ENCODE measurements around the gene PLIN1. TPM values are rescaled to one million over a fixed set of nuclear protein-coding genes. Genes with fewer than 3 reads are reported as not detected.

PLIN1 gene
- 0.22 TPM for polyA plus RNA-seq (2013, experiment 1 of 2)
- 0.25 TPM for polyA plus RNA-seq (2013, experiment 2 of 2)

- WGBS, 2 experiments (ENCODE audit: insufficient coverage in 2 of 2), result 95% methylated on average over 2 of the region's 2 CpGs; no CpG with 5 or more reads in 1 of the 2 experiments
- no peaks in the 10 kb centered on the region for H3K9me3 ChIP-seq (ENCODE audit: control insufficient read depth, low read length)
- H3K36me3 ChIP-seq (ENCODE audit: control insufficient read depth, insufficient read depth, low read length), result no peaks in the 10 kb centered on the region
- H3K4me3 ChIP-seq (ENCODE audit: extremely low read depth, insufficient read depth, low read length, poor library complexity, severe bottlenecking), result no peak within 1 kb of the TSS
- H3K4me1 ChIP-seq (ENCODE audit: control insufficient read depth, insufficient read depth, low read length, poor library complexity, severe bottlenecking), result no peaks in the 10 kb centered on the region
- no peak within 1 kb of the TSS for H3K27ac ChIP-seq (ENCODE audit: low read depth, low read length, severe bottlenecking)
Observed at GRCh38 chr15:89679212-89679611, at the start of gene PLIN1. Gene PLIN1 (minus strand): TSS chr15:89679367. CDS start chr15:89677489, 1,878 bp downstream.

- Histone ChIP-seq H3K27ac (ENCODE audit: low read depth, low read length, severe bottlenecking) (no peak overlapping the region), H3K4me1 (ENCODE audit: control insufficient read depth, insufficient read depth, low read length, poor library complexity, severe bottlenecking) (no peaks in the 10 kb centered on the region), H3K36me3 (ENCODE audit: control insufficient read depth, insufficient read depth, low read length) (no peaks in the 10 kb centered on the region), H3K4me3 (ENCODE audit: extremely low read depth, insufficient read depth, low read length, poor library complexity, severe bottlenecking) (no peak overlapping the region), H3K9me3 (ENCODE audit: control insufficient read depth, low read length) (peaks cover 9% of the 10 kb centered on the region)
- WGBS, 2 experiments (ENCODE audit: insufficient coverage in 2 of 2), result 69 to 94% methylated on average over 2 of the region's 2 CpGs
Observed at GRCh38 chr15:89728254-89728653, 49.1 kb upstream of the PLIN1 start.

GRCh38 chr15:89725064-89725463, 45.9 kb upstream of the PLIN1 start:
- Histone ChIP-seq H3K9me3 (ENCODE audit: control insufficient read depth, low read length) (peaks cover 9% of the 10 kb centered on the region), H3K4me3 (ENCODE audit: extremely low read depth, insufficient read depth, low read length, poor library complexity, severe bottlenecking) (no peak overlapping the region), H3K4me1 (ENCODE audit: control insufficient read depth, insufficient read depth, low read length, poor library complexity, severe bottlenecking) (no peaks in the 10 kb centered on the region), H3K36me3 (ENCODE audit: control insufficient read depth, insufficient read depth, low read length) (no peaks in the 10 kb centered on the region), H3K27ac (ENCODE audit: low read depth, low read length, severe bottlenecking) (no peak overlapping the region)
- WGBS, 2 experiments (ENCODE audit: insufficient coverage in 2 of 2), result 80 to 100% methylated on average over 1 of the region's 1 CpG

- H3K27ac ChIP-seq (ENCODE audit: low read depth, low read length, severe bottlenecking), result no peak overlapping the region
- no peaks in the 10 kb centered on the region for H3K36me3 ChIP-seq (ENCODE audit: control insufficient read depth, insufficient read depth, low read length)
- H3K9me3 ChIP-seq (ENCODE audit: control insufficient read depth, low read length), result peaks cover 9% of the 10 kb centered on the region
- H3K4me1 ChIP-seq (ENCODE audit: control insufficient read depth, insufficient read depth, low read length, poor library complexity, severe bottlenecking), result no peaks in the 10 kb centered on the region
- WGBS, 2 experiments (ENCODE audit: insufficient coverage in 2 of 2), result 100% methylated on average over 1 of the region's 1 CpG; no CpG with 5 or more reads in 1 of the 2 experiments
- no peak overlapping the region for H3K4me3 ChIP-seq (ENCODE audit: extremely low read depth, insufficient read depth, low read length, poor library complexity, severe bottlenecking)
Observed at GRCh38 chr15:89724621-89725020, 45.5 kb upstream of the PLIN1 start.

- no peaks in the 10 kb centered on the region for H3K36me3 ChIP-seq (ENCODE audit: control insufficient read depth, insufficient read depth, low read length)
- no peak overlapping the region for H3K4me3 ChIP-seq (ENCODE audit: extremely low read depth, insufficient read depth, low read length, poor library complexity, severe bottlenecking)
- WGBS, 2 experiments (ENCODE audit: insufficient coverage in 2 of 2), result 60% methylated on average over 1 of the region's 3 CpGs; no CpG with 5 or more reads in 1 of the 2 experiments
- H3K27ac ChIP-seq (ENCODE audit: low read depth, low read length, severe bottlenecking), result no peak overlapping the region
- peaks cover 9% of the 10 kb centered on the region for H3K9me3 ChIP-seq (ENCODE audit: control insufficient read depth, low read length)
- H3K4me1 ChIP-seq (ENCODE audit: control insufficient read depth, insufficient read depth, low read length, poor library complexity, severe bottlenecking), result no peaks in the 10 kb centered on the region
Observed at GRCh38 chr15:89723031-89723430, 43.9 kb upstream of the PLIN1 start.

GRCh38 chr15:89714775-89715174, 35.6 kb upstream of the PLIN1 start:
- H3K9me3 ChIP-seq (ENCODE audit: control insufficient read depth, low read length), result no peaks in the 10 kb centered on the region
- H3K4me1 ChIP-seq (ENCODE audit: control insufficient read depth, insufficient read depth, low read length, poor library complexity, severe bottlenecking), result no peaks in the 10 kb centered on the region
- H3K4me3 ChIP-seq (ENCODE audit: extremely low read depth, insufficient read depth, low read length, poor library complexity, severe bottlenecking), result no peak overlapping the region
- no CpG with 5 or more reads among the region's 2 CpGs for WGBS, 2 experiments (ENCODE audit: insufficient coverage in 2 of 2)
- no peak overlapping the region for H3K27ac ChIP-seq (ENCODE audit: low read depth, low read length, severe bottlenecking)
- H3K36me3 ChIP-seq (ENCODE audit: control insufficient read depth, insufficient read depth, low read length), result no peaks in the 10 kb centered on the region

- H3K27ac ChIP-seq (ENCODE audit: low read depth, low read length, severe bottlenecking), result no peak overlapping the region
- no peak overlapping the region for H3K4me3 ChIP-seq (ENCODE audit: extremely low read depth, insufficient read depth, low read length, poor library complexity, severe bottlenecking)
- no peaks in the 10 kb centered on the region for H3K9me3 ChIP-seq (ENCODE audit: control insufficient read depth, low read length)
- WGBS, 2 experiments (ENCODE audit: insufficient coverage in 2 of 2), result no CpG with 5 or more reads among the region's 1 CpG
- no peaks in the 10 kb centered on the region for H3K4me1 ChIP-seq (ENCODE audit: control insufficient read depth, insufficient read depth, low read length, poor library complexity, severe bottlenecking)
- no peaks in the 10 kb centered on the region for H3K36me3 ChIP-seq (ENCODE audit: control insufficient read depth, insufficient read depth, low read length)
Observed at GRCh38 chr15:89707577-89707976, 28.4 kb upstream of the PLIN1 start.

- no peaks in the 10 kb centered on the region for H3K4me1 ChIP-seq (ENCODE audit: control insufficient read depth, insufficient read depth, low read length, poor library complexity, severe bottlenecking)
- H3K4me3 ChIP-seq (ENCODE audit: extremely low read depth, insufficient read depth, low read length, poor library complexity, severe bottlenecking), result no peak overlapping the region
- no peaks in the 10 kb centered on the region for H3K9me3 ChIP-seq (ENCODE audit: control insufficient read depth, low read length)
- no peak overlapping the region for H3K27ac ChIP-seq (ENCODE audit: low read depth, low read length, severe bottlenecking)
- H3K36me3 ChIP-seq (ENCODE audit: control insufficient read depth, insufficient read depth, low read length), result no peaks in the 10 kb centered on the region
Observed at GRCh38 chr15:89704411-89704810, 25.2 kb upstream of the PLIN1 start.

- H3K27ac ChIP-seq (ENCODE audit: low read depth, low read length, severe bottlenecking), result no peak overlapping the region
- no peak overlapping the region for H3K4me3 ChIP-seq (ENCODE audit: extremely low read depth, insufficient read depth, low read length, poor library complexity, severe bottlenecking)
- H3K4me1 ChIP-seq (ENCODE audit: control insufficient read depth, insufficient read depth, low read length, poor library complexity, severe bottlenecking), result no peaks in the 10 kb centered on the region
- H3K36me3 ChIP-seq (ENCODE audit: control insufficient read depth, insufficient read depth, low read length), result no peaks in the 10 kb centered on the region
- WGBS, 2 experiments (ENCODE audit: insufficient coverage in 2 of 2), result 80% methylated on average over 1 of the region's 1 CpG; no CpG with 5 or more reads in 1 of the 2 experiments
- no peaks in the 10 kb centered on the region for H3K9me3 ChIP-seq (ENCODE audit: control insufficient read depth, low read length)
Observed at GRCh38 chr15:89695198-89695597, 16.0 kb upstream of the PLIN1 start.

GRCh38 chr15:89693696-89694095, 14.5 kb upstream of the PLIN1 start:
- Histone ChIP-seq H3K4me1 (ENCODE audit: control insufficient read depth, insufficient read depth, low read length, poor library complexity, severe bottlenecking) (no peaks in the 10 kb centered on the region), H3K27ac (ENCODE audit: low read depth, low read length, severe bottlenecking) (no peak overlapping the region), H3K9me3 (ENCODE audit: control insufficient read depth, low read length) (no peaks in the 10 kb centered on the region), H3K4me3 (ENCODE audit: extremely low read depth, insufficient read depth, low read length, poor library complexity, severe bottlenecking) (no peak overlapping the region), H3K36me3 (ENCODE audit: control insufficient read depth, insufficient read depth, low read length) (no peaks in the 10 kb centered on the region)
- no CpG with 5 or more reads among the region's 1 CpG for WGBS, 2 experiments (ENCODE audit: insufficient coverage in 2 of 2)

- WGBS, 2 experiments (ENCODE audit: insufficient coverage in 2 of 2), result no CpG with 5 or more reads among the region's 2 CpGs
- no peak overlapping the region for H3K4me3 ChIP-seq (ENCODE audit: extremely low read depth, insufficient read depth, low read length, poor library complexity, severe bottlenecking)
- H3K9me3 ChIP-seq (ENCODE audit: control insufficient read depth, low read length), result no peaks in the 10 kb centered on the region
- H3K4me1 ChIP-seq (ENCODE audit: control insufficient read depth, insufficient read depth, low read length, poor library complexity, severe bottlenecking), result no peaks in the 10 kb centered on the region
- no peaks in the 10 kb centered on the region for H3K36me3 ChIP-seq (ENCODE audit: control insufficient read depth, insufficient read depth, low read length)
- H3K27ac ChIP-seq (ENCODE audit: low read depth, low read length, severe bottlenecking), result no peak overlapping the region
Observed at GRCh38 chr15:89693091-89693490, 13.9 kb upstream of the PLIN1 start.
